HG03460 (cell line): ENCODE measurements around the gene LAIR1.
"Not testable (repeated sequence)": the region's sequence is repeated elsewhere in the genome, so short reads cannot be mapped to it uniquely, and the experiment has no call there.

Experiments used
- ATAC-seq: cut with Tn5 transposase; IDR thresholded peaks from one replicate; pipeline ENCODE4 v1.9.1; 2021; ENCODE audit not compliant: unreplicated experiment

LAIR1 gene, protein sequence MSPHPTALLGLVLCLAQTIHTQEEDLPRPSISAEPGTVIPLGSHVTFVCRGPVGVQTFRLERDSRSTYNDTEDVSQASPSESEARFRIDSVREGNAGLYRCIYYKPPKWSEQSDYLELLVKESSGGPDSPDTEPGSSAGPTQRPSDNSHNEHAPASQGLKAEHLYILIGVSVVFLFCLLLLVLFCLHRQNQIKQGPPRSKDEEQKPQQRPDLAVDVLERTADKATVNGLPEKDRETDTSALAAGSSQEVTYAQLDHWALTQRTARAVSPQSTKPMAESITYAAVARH

DNA sequence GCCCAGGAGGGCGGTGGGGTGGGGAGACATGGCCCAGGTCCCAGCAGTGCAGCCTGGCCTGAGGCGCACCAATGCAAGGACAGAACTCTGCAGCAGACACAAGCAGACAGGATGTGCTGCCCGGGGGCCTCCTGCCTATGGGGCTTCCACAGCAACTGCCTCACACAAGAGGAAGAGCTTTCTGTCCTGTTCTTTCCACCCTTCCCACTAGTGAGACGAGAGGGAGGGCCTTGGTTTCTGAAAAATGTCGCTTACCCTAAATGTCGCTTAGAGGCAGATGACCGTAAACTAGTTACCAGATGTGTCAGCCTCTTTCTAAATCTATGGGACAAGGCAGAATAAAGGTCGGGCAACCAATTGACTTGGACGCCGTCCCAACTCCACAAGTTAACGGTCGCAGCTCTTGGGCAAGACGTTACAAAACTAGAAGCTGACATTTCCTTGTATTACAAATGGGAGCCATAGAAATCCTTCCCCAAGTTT is at the start of gene LAIR1:
LAIR1 (minus strand) TSS at position 157 of the 483 bp plus-strand sequence; CDS start at position 30, 127 bp downstream.
- ATAC-seq = no peak

- ATAC-seq = no peak
Measured at GRCh38 chr19:54414156-54414555, 49.4 kb upstream of the LAIR1 start.

DNA sequence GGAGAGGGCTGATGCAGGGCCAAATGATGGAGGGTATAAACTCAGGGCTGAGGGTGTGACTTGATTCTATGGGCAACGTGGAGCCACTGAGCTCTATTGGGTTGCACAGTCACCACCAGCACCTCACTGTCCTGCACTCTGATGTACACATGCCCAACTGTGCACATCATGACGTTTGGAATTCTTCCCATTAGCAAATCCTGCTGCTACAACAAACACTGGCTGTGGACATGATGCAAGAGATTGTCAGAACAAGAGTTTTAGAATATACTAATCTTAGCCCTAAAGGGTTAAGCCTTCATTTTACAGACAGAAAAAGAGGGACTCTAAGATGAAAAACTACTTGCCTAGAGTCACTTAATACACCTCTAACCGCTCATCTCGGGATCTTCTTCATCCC is 48.1 kb upstream of the LAIR1 start:
- ATAC-seq = no peak

GRCh38 chr19:54411033-54411432 is 46.3 kb upstream of the LAIR1 start:
- no peak for ATAC-seq

- ATAC-seq = no peak
Measured at GRCh38 chr19:54408456-54409026, 43.8 kb upstream of the LAIR1 start.

GRCh38 chr19:54407780-54408179 is 43.0 kb upstream of the LAIR1 start:
- ATAC-seq = no peak

DNA sequence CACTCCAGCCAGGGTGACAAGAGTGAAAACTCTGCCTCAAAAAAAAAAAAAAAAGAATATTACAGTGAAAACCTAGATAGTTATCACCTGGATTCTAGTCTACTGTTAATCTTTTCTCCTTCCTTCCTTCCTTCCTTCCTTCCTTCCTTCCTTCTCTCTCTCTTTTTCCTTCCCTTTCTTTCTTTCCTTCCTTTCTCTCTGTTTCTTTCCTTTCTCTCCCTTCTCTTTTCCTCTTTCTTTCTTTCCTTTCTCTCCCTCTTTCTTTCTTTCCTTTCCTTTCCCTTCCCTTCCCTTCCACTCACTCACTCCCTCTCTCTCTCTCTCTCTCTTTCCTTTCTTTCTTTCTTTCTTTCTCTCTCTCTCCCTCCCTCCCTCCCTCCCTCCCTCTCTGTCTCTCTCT is 40.9 kb upstream of the LAIR1 start:
- ATAC-seq = no peak

DNA sequence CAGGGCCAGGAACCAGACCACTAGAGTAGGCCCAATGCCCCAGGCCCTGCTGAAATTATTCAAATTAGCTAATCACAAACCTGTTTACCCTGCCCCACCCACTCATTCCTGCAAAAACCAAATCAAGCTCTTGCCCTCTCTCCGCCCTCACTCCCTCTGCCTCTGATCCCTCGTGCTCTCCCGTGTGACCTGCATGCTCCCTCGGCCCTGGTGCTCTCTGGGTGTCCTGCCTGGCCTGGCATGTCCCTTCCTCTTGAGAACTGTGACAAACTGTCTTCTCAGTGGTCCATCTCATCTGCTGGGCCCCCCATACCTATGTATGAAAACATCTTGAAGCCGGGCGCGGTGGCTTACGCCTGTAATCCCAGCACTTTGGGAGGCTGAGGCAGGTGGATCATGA is 38.3 kb upstream of the LAIR1 start:
- no peak for ATAC-seq

GRCh38 chr19:54400913-54401312 is 36.2 kb upstream of the LAIR1 start:
- ATAC-seq = no peak

DNA sequence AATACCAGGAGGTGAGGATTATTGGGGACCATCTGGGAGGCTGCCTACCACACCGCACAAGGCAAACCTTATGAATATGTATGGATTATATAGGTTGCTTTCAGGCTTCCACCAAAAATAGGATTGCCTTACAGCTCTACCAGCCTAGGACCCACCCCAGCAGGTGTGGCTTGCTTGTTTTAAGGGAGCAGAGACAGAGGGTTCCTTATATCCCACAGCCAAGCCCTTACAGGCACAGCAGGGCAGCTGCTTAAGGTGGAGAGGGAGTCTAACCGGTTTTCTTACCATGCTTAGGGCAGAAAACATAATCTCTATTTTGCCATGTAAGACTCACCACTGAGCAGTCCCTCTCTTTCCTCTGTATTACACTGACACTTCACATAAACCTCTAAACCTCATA is 34.5 kb upstream of the LAIR1 start:
- ATAC-seq = no peak

GRCh38 chr19:54395685-54396084 is 31.0 kb upstream of the LAIR1 start:
- no peak for ATAC-seq

DNA sequence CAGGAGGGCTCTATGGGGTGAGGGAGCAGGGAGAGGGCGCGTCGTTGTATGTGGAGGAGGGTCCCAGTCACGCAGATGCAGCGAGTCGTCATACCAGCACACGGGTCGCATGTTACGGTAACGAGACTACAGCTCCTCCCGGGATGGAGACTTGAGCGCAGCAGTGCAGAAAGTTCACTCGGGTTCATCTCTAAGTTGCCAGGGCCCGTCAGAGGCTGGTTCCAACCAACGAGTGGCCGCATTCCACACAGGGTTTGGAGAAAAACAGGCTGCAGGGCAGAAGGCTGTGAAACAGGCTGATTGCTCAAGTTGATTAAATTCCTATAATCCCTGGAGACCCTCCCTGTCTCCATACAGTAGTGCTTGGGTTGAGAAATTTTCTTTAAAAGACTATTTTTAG is 28.6 kb upstream of the LAIR1 start:
- ATAC-seq = no peak

DNA sequence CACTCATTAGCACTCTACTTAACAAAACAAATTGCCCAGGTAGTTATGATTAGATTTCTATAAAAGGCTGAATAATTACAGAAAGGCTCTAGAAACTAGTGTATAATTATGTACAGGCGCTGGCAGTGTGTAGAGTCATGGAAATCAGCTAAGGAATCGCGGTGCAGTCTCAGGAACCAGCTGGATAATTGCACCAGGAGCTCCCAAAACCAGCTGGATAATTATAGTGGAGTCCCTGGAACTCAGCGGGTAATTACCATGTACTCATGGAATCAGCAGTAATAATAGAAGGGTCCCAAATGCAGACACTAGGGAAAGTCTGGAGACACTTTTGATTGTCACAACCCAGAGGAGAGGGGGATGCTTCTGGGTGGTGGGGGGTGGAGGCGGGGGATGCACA is 27.4 kb upstream of the LAIR1 start:
- no peak for ATAC-seq

GRCh38 chr19:54391589-54392061 is 26.9 kb upstream of the LAIR1 start:
- no peak for ATAC-seq

- no peak for ATAC-seq
Measured at GRCh38 chr19:54390942-54391577, 26.3 kb upstream of the LAIR1 start.

GRCh38 chr19:54389553-54389952 is 24.8 kb upstream of the LAIR1 start:
- ATAC-seq = no peak

DNA sequence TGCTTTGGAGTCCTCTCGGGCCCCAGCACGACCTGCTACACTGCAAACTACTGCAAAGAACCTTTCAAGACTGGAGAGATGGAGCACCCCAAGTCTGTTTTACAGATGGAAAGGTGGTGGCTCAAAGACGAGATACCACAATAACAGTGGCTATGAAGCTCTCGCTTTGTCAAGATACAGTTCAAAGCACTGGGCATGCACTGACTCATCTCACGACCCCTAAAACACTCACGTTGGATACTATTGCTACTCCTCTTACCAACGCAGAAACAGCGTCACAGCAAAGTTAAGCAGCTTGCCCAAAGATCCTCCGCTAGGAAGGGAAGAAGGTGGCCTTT is 24.0 kb upstream of the LAIR1 start:
- no peak for ATAC-seq

- no peak for ATAC-seq
Measured at GRCh38 chr19:54387991-54388801, 23.5 kb upstream of the LAIR1 start.

DNA sequence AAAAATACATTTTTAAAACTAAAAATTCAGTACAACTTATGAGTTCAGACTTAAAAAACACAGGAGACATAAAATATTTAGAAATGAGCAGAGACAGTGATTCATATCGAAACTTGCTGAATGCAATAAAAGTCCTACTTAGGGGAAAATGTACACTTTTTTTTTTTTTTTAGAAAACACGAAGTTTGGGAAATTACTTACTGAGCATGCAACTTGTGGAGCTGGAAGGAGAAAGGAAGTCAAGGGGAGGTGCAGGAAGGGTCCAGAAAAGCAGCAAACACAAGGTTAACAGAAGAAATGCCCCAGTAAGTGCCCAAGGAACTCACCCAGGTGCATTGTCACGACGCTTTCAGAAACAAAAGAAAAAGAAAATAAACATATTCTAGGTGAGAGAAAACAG is 18.6 kb upstream of the LAIR1 start:
- ATAC-seq = no peak

DNA sequence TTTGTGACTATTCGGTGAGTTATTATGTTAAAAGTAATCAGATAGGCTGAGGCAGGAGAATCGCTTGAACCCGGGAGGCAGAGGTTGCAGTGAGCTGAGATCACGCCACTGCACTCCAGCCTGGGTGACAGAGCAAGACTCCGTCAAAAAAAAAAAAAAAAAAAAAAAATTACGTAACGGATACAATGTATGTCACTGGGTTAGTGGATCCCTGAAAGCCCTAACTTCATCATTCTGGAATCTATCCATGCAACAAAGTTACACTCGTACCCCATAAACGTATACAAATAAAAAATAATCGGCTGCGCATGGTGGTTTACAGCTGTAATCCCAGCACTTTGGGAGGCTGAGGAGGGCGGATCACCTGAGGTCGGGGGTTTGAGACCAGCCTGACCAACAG is 17.3 kb upstream of the LAIR1 start:
- ATAC-seq = not testable (repeated sequence)

GRCh38 chr19:54380897-54381296 is 16.2 kb upstream of the LAIR1 start:
- no peak for ATAC-seq
